GM21390 (cell line): ENCODE data around the gene SRSF4.

Experiments used
- ATAC-seq: cut with Tn5 transposase; IDR thresholded peaks from one replicate; pipeline ENCODE4 v1.9.1; 2021; ENCODE audit not compliant: unreplicated experiment

The SRSF4 gene

DNA sequence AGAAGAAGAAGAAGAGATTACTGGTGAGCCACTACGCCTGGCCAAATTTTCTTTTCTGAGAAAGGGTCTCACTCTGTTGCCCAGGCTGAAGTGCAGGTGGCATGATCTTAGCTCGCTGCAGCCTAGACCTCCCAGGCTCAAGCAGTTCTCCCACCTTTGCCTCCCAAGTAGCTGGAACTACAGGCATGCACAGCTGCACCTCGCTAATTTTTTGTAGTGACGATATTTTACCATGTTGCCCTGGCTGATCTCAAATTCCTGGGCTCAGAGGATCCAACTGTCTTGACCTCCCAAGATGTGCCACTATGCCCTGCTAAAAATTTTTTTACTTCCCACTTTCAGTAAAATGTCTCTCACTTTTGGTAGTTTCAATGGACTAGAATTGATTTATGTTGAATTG lies 82.4 kb downstream of the SRSF4 start:
- ATAC-seq: no peak
